HG03442 (cell line): ENCODE results near the gene FHOD3.
"Not testable (repeated sequence)": the region's sequence is repeated elsewhere in the genome, so short reads cannot be mapped to it uniquely, and the experiment has no call there.

Experiments used
- ATAC-seq: cut with Tn5 transposase; IDR thresholded peaks from one replicate; pipeline ENCODE4 v1.9.1; 2021; ENCODE audit warnings: mild to moderate bottlenecking, moderate library complexity; ENCODE audit not compliant: unreplicated experiment

The FHOD3 gene

GRCh38 chr18:36348331-36348730, 50.8 kb downstream of the FHOD3 start:
- ATAC-seq = no peak

- ATAC-seq = no peak
Observed at GRCh38 chr18:36348971-36349417, 51.5 kb downstream of the FHOD3 start.

- ATAC-seq = no peak
Observed at GRCh38 chr18:36349552-36349951, 52.0 kb downstream of the FHOD3 start.

GRCh38 chr18:36350251-36350651, 52.7 kb downstream of the FHOD3 start:
- no peak for ATAC-seq

GRCh38 chr18:36350839-36351469, 53.4 kb downstream of the FHOD3 start:
- ATAC-seq = no peak

- ATAC-seq = no peak
Observed at GRCh38 chr18:36352384-36352783, 54.9 kb downstream of the FHOD3 start.

- no peak for ATAC-seq
Observed at GRCh38 chr18:36354989-36355388, 57.5 kb downstream of the FHOD3 start.

GRCh38 chr18:36355511-36355910, 58.0 kb downstream of the FHOD3 start:
- ATAC-seq = no peak

GRCh38 chr18:36356741-36357140, 59.2 kb downstream of the FHOD3 start:
- not testable (repeated sequence) for ATAC-seq

- ATAC-seq = no peak
Observed at GRCh38 chr18:36358141-36358540, 60.6 kb downstream of the FHOD3 start.

- no peak for ATAC-seq
Observed at GRCh38 chr18:36360256-36360909, 62.9 kb downstream of the FHOD3 start.

GRCh38 chr18:36364911-36365624, 67.6 kb downstream of the FHOD3 start:
- no peak for ATAC-seq

- no peak for ATAC-seq
Observed at GRCh38 chr18:36365836-36366775, 68.6 kb downstream of the FHOD3 start.

- ATAC-seq = peak; percentile 60
Observed at GRCh38 chr18:36366994-36367839, 69.7 kb downstream of the FHOD3 start.

GRCh38 chr18:36368889-36369288, 71.4 kb downstream of the FHOD3 start:
- no peak for ATAC-seq

- ATAC-seq = no peak
Observed at GRCh38 chr18:36372903-36373311, 75.4 kb downstream of the FHOD3 start.

GRCh38 chr18:36374262-36374661, 76.7 kb downstream of the FHOD3 start:
- ATAC-seq = no peak

GRCh38 chr18:36375118-36375517, 77.6 kb downstream of the FHOD3 start:
- ATAC-seq = no peak

GRCh38 chr18:36376361-36376760, 78.8 kb downstream of the FHOD3 start:
- no peak for ATAC-seq

- ATAC-seq = no peak
Observed at GRCh38 chr18:36377626-36378025, 80.1 kb downstream of the FHOD3 start.
